GM18508 (cell line): ENCODE measurements around the gene DNM3.

Experiments
- ATAC-seq: cut with Tn5 transposase; IDR thresholded peaks from one replicate; pipeline ENCODE4 v1.9.1; 2021; ENCODE audit warnings: moderate number of reproducible peaks; ENCODE audit not compliant: insufficient read depth, unreplicated experiment

Gene DNM3

GRCh38 chr1:171867236-171867635 is 25.9 kb downstream of the DNM3 start:
- no peak for ATAC-seq

- ATAC-seq, result no peak
Measured at GRCh38 chr1:171868217-171868803, 27.0 kb downstream of the DNM3 start.

- ATAC-seq, result no peak
Measured at GRCh38 chr1:171869097-171869496, 27.8 kb downstream of the DNM3 start.

GRCh38 chr1:171871848-171872247 is 30.6 kb downstream of the DNM3 start:
- ATAC-seq, result no peak

- no peak for ATAC-seq
Measured at GRCh38 chr1:171872430-171872829, 31.1 kb downstream of the DNM3 start.

GRCh38 chr1:171873664-171874063 is 32.4 kb downstream of the DNM3 start:
- ATAC-seq, result no peak

GRCh38 chr1:171877701-171878100 is 36.4 kb downstream of the DNM3 start:
- ATAC-seq, result peak; percentile 53

GRCh38 chr1:171879556-171879955 is 38.3 kb downstream of the DNM3 start:
- ATAC-seq, result no peak

- no peak for ATAC-seq
Measured at GRCh38 chr1:171881442-171881841, 40.1 kb downstream of the DNM3 start.

- no peak for ATAC-seq
Measured at GRCh38 chr1:171883849-171884248, 42.6 kb downstream of the DNM3 start.

GRCh38 chr1:171884475-171884874 is 43.2 kb downstream of the DNM3 start:
- ATAC-seq, result no peak

GRCh38 chr1:171890131-171890530 is 48.8 kb downstream of the DNM3 start:
- ATAC-seq, result no peak

- ATAC-seq, result no peak
Measured at GRCh38 chr1:171896936-171897703, 55.8 kb downstream of the DNM3 start.

GRCh38 chr1:171898941-171899340 is 57.6 kb downstream of the DNM3 start:
- no peak for ATAC-seq

- no peak for ATAC-seq
Measured at GRCh38 chr1:171899838-171900237, 58.5 kb downstream of the DNM3 start.

GRCh38 chr1:171901245-171901644 is 59.9 kb downstream of the DNM3 start:
- no peak for ATAC-seq

- no peak for ATAC-seq
Measured at GRCh38 chr1:171902527-171902926, 61.2 kb downstream of the DNM3 start.

GRCh38 chr1:171904778-171905450 is 63.6 kb downstream of the DNM3 start:
- no peak for ATAC-seq

- no peak for ATAC-seq
Measured at GRCh38 chr1:171909711-171910110, 68.4 kb downstream of the DNM3 start.

GRCh38 chr1:171910786-171911185 is 69.5 kb downstream of the DNM3 start:
- no peak for ATAC-seq

GRCh38 chr1:171911506-171911905 is 70.2 kb downstream of the DNM3 start:
- ATAC-seq, result no peak
